Activated CD8-positive, alpha-beta memory T cell treated with anti-CD3 and anti-CD28 coated beads, Interleukin-2, amount 50 U/mL, for 24 hours (primary cell): Measurements from ENCODE around the gene CCDC197.

Experiments
- DNase-seq: peaks from one replicate; pipeline ENCODE4 v3.0.0-alpha.2; 2020; ENCODE audit errors: extremely low read depth

CCDC197 gene

GRCh38 chr14:94043111-94043755 lies 46.1 kb downstream of the CCDC197 start:
- DNase-seq: no peak

DNA sequence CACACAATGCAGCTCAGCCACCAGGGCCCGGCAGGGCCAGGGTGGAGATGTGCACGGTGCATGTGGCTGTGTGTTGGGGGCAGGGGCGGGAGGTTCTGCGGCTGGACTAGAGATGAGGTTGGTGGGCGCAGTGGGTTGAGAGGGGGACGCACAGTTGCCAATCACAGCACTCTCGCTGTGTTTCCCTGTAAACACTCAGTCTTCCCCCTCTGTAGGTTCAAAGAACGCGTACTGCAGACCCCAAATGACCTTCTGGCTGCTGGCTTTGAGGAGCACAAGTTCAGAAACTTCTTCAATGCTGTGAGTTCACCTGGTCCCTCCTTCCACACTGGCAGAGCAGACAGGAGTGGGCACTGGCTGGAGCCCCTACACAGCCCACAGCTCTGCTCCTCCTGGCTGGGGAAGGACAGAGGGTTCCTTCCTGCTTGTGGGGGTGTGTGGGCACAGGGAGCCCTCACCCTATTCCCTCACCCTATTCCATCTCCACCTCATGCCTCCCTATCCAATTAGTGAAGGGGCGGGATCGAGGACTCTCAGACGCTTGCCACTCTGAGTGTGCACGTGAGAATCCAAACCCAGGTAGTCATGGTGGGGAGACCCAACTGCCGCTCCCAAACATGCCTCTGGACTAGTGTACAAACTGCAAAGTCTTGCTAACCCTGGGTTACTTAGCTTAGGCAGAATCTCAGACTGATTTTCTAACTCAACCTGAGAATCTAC lies 46.8 kb downstream of the CCDC197 start:
- DNase-seq: no peak

- DNase-seq: no peak
These were observed 47.5 kb downstream of the CCDC197 start for GRCh38 chr14:94044476-94045091.

DNA sequence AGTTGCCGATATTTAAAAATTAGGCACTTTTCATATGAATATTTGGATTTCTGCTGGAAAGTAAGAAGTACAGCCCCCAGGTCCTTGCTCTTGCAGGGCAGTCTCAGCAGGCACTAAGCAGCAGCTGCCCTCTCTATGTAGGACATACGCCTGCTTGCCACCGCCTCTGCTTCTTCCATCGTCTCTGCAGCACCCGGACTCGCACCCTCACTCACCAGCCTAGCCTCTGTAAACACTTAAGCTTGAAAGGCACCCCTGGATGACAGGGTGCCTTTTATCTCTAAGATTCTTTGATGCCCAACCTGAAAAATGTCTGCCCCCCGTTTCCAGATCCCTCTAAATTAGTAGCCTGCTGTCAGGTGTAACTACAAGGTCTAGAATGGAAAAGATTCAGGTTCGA lies 48.0 kb downstream of the CCDC197 start:
- DNase-seq: no peak

DNA sequence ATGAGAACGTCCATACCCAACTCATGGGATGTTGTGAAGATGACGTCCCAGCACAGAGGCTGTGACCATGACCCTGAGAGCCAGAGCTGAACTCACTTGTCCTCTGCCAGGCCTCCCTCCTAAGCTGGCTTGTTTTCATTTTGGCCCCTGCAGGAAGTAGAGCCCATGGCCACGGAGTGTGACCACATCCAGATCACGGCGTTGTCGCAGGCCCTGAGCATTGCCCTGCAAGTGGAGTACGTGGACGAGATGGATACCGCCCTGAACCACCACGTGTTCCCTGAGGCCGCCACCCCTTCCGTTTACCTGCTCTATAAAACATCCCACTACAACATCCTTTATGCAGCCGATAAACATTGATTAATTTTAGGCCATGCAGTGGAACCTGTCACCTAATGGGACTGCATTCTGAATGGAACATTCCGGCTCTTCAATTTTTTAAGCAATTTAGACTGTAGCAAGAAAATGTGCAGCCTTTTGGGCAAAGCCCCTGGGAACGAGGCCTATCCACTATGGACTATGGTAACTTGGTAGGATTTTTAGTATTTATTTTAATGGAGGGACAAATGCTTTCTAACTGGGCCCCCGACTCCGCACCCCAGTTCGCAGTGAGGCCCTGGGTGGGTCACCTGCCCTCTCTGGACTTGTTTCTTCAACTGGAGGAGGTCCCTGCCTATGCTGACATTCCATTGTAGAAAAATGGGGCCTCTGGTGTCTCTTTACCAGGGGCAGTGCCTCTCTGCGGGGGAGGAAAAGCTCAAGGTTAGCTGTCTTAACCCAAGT lies 48.7 kb downstream of the CCDC197 start:
- no peak for DNase-seq

DNA sequence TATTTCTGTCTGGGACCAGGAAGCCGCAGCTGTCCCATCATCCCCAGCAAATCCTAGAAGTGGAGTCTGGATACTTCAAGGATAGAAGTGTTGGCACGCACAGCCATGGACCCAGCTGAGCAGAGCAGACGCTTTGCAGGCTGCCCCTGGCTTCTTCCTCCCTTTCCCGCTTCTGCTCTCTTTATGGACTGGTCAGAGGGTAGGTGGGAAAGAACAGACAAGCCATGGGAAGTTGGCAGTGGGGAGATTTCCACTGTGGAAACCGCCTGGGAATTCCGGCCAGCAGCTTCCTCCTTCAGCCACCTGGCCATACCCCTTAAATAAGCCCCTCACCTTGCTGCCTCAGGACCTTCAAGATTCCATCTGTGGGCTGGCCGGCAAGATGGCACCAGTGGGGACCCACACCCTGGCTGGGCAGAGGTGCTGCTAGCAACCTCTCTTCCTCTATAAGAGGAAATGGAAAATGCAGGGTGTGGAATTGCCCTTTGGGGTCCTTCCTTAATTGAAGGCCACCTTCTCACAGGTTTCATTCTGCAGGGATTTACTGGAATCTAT lies 49.7 kb downstream of the CCDC197 start:
- no peak for DNase-seq

- no peak for DNase-seq
These were observed 50.5 kb downstream of the CCDC197 start for GRCh38 chr14:94047581-94047980.

GRCh38 chr14:94048691-94049624 lies 51.9 kb downstream of the CCDC197 start:
- DNase-seq: no peak

- DNase-seq: no peak
These were observed 52.5 kb downstream of the CCDC197 start for GRCh38 chr14:94049625-94050023.

GRCh38 chr14:94050231-94050880 lies 53.3 kb downstream of the CCDC197 start:
- DNase-seq: no peak

DNA sequence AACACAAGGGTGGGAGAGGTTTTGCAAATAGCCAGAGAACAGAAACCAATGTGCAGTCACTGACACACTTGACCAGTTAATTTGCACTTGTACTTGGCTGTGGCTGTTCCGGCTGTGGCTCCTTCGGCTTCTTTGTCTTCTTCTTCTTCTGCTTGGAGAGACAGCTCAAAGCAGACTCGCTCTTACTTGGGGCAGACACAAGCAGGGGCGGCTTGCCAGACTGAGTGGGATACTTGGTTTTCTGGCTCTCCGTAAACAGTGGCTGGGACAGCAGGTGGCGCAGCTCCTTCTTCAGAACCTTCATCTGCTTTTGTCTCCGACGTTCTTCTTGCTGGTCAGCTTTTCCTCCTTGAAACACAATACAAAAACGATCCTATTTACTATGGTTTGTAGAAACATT lies 54.0 kb downstream of the CCDC197 start:
- DNase-seq: no peak

DNA sequence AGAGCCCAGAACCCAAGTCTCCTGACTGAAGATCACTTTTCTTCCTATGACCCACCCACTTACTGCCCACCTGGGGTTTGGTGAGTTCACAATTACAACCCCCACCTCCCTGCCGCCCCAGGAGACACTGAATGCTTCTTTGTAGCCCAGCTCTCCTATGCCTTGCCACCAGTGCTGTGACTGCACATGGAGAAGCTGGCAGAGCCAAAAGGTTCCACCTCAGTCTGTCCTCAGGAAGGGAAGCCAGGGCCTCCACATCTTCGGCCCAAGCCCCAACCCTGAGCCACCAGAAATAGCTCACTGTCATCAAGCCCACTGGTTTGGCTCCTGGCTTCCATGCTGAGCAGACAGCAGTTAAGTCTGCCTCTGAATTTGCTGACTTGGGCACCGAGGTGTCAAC lies 54.7 kb downstream of the CCDC197 start:
- no peak for DNase-seq

DNA sequence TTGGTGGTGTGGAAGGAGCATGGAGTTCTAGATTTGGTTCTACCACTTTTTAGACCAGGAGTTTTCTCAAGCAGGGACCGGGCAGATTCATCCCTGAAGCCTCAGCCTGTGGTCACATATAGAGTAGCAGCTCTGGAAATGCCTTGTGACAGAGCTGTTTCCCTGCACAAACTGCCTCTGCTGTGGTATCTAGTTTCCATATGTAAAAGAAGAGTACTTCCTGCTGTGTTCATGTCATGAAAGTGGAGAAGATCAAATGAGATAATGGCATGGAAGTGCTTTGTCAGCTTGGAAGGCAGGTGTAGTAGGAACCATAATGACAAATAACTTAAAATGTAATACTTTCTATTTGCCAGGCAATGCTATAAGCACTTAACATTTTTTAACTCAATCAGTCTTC lies 55.1 kb downstream of the CCDC197 start:
- no peak for DNase-seq

- DNase-seq: no peak
These were observed 55.6 kb downstream of the CCDC197 start for GRCh38 chr14:94052662-94053061.

DNA sequence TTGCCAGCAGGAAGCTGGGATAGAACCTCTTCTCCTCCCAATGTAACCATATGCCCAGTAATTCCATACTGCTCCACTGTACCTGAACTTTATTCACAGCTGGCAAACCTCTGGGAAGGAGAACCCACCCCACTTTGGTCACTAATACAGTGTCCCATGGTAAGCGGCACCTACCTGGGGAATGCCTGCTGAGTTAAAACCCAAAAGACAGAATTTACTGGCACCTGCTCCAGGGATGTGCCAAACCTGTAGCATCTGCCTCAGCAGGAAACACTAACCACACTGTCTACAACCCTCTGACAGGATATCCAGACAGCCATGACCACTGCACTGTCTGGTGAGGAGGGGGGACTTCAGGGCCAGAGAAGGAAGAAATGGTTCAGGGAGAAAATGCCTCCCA lies 57.3 kb downstream of the CCDC197 start:
- no peak for DNase-seq

DNA sequence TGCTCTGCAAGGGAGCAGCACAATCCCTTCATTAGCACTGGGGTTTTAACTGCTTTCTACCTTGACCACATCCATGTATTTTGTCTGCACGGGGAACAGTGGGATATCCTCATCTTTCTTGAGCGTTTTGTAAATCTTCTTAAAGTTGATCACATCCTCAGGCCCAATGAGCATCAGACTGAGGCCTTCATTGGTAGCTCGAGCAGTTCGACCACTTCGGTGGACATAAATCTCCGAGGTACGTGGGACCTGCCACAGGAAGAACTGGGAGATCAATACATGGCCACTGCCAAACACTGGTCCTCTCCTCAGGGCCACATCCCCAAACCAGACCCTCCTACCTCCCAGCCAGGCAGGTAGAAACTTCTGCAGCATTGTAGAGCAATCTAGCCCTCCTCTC lies 57.8 kb downstream of the CCDC197 start:
- no peak for DNase-seq

DNA sequence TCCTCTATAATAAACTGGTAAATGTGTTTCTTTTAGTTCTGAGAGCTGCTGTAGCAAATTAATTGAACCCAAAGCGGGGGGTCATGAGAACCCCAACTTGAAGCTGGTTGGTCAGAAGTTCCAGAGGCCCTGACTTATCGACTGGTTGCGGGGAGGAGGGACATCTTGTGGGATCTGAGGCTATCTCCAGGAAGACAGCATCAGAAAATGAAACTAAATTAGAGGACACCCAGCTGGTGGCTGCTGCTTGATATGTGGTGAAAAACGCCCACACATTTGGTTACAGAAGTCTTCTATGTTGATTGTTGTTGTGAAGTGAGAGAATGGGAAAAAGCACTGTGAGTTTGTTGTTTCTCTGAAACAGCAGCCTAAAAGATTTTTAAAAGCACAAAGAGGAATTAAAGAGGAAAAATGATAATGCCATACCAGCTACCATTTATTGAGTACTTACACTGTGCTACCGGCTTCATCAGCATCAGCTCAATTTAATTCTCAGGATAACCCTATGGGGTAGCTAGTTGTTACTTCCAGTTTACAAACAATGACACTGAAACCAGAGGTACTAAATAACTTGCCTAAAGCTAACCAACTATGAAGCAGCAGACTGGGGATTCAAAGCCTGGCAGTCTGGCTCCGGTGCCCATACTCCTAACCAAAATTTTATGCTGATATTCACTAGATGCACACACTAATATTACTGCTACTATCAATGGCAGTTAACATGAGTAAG lies 59.6 kb downstream of the CCDC197 start:
- DNase-seq: no peak

- no peak for DNase-seq
These were observed 61.1 kb downstream of the CCDC197 start for GRCh38 chr14:94058128-94058673.
